T-cell (primary cell): Measurements from ENCODE around the gene TRPC5OS. TPM values are rescaled to one million over a fixed set of nuclear protein-coding genes. Genes with fewer than 3 reads are reported as not detected.

ENCODE experiments used
- ATAC-seq, 4 experiments: fragments of 200-7000 bp in 3 of 4; fragments of 150-1000 bp in 1 of 4; cut with Tn5 transposase; replicated peaks in 1 of 4; 1 replicate in 3 of 4; 2 replicates in 1 of 4; pipeline ENCODE4 v1.10.0; 2021; ENCODE audit warnings: moderate library complexity in 3 of 4, mild to moderate bottlenecking in 2 of 4, moderate number of reproducible peaks in 1 of 4
- CTCF ChIA-PET, 2 donors: fragments of 300-600 bp; sonication (Branson Sonifier 250); formaldehyde crosslinking; loops; one replicate each; lab custom pipeline; 2022; ENCODE audit warnings: antibody characterized with exemption in 2 of 2; lab: Charles Lee
- POLR2A ChIA-PET, 2 donors: fragments of 300-600 bp; sonication (Branson Sonifier 250); formaldehyde crosslinking; loops; one replicate each; lab custom pipeline; 2022; ENCODE audit warnings: antibody characterized with exemption in 2 of 2; lab: Charles Lee
- DNase-seq, 35 experiments: peaks; one replicate each; pipeline versions ENCODE4 v3.0.0 to v3.0.0-alpha.2; 2013 to 2023
- H3K27ac ChIP-seq: one replicate; pipeline ENCODE4 v1.5.1; 2013; ENCODE audit warnings: low read length
- H3K27me3 ChIP-seq, 2 experiments: replicated peaks in 1 of 2; 1 replicate in 1 of 2; 2 replicates in 1 of 2; pipeline versions ENCODE4 v1.6.1 to v1.7.0; 2013; ENCODE audit warnings: low read length in 1 of 2, mixed read lengths in 1 of 2; ENCODE audit not compliant: control insufficient read depth in 2 of 2, insufficient read depth in 2 of 2; ENCODE audit errors: extremely low read depth in 1 of 2
- H3K36me3 ChIP-seq, 2 donors: 1 replicate in 1 of 2; 2 replicates in 1 of 2; pipeline versions ENCODE4 v1.6.1 to v1.7.0; 2013; ENCODE audit warnings: low read length in 1 of 2; ENCODE audit not compliant: control insufficient read depth in 2 of 2, insufficient read depth in 1 of 2; ENCODE audit errors: extremely low read depth in 1 of 2
- H3K4me1 ChIP-seq, 2 experiments: 1 replicate in 1 of 2; 2 replicates in 1 of 2; pipeline versions ENCODE4 v1.6.1 to v1.7.0; 2013; ENCODE audit warnings: low read length in 2 of 2, mixed read lengths in 1 of 2; ENCODE audit not compliant: insufficient read depth in 2 of 2, control insufficient read depth in 1 of 2; ENCODE audit errors: extremely low read depth in 1 of 2
- H3K4me3 ChIP-seq, 2 donors: 1 replicate in 1 of 2; 2 replicates in 1 of 2; pipeline versions ENCODE4 v1.5.1 to v1.7.0; 2013; ENCODE audit warnings: mild to moderate bottlenecking in 2 of 2, low read length in 1 of 2, moderate library complexity in 1 of 2; ENCODE audit not compliant: control insufficient read depth in 1 of 2; ENCODE audit errors: extremely low read depth in 1 of 2
- H3K9me3 ChIP-seq: 2 replicates; pipeline ENCODE4 v1.7.0; 2013
- H3K27ac Mint-ChIP-seq, 2 donors: one replicate each; pipeline ENCODE4 v1.8.0; 2020 to 2021; ENCODE audit warnings: mild to moderate bottlenecking in 2 of 2, mixed read lengths in 2 of 2
- H3K27me3 Mint-ChIP-seq, 2 donors: one replicate each; pipeline ENCODE4 v1.8.0; 2021 to 2022; ENCODE audit warnings: mixed read lengths in 2 of 2
- H3K36me3 Mint-ChIP-seq: one replicate; pipeline ENCODE4 v1.8.0; 2021; ENCODE audit warnings: mixed read lengths
- H3K4me1 Mint-ChIP-seq, 3 donors: one replicate each; pipeline ENCODE4 v1.8.0; 2020 to 2022; ENCODE audit warnings: mixed read lengths in 3 of 3, mild to moderate bottlenecking in 1 of 3
- H3K4me3 Mint-ChIP-seq, 3 donors: one replicate each; pipeline ENCODE4 v1.8.0; 2020 to 2022; ENCODE audit warnings: mild to moderate bottlenecking in 3 of 3, mixed read lengths in 3 of 3, moderate library complexity in 3 of 3
- H3K9me3 Mint-ChIP-seq, 3 donors: one replicate each; pipeline ENCODE4 v1.8.0; 2020 to 2022; ENCODE audit warnings: mixed read lengths in 3 of 3
- WGBS: methylation state at CpG from one replicate; pipeline ENCODE4 v1.1.5; 2013; ENCODE audit warnings: missing lambda C conversion rate; ENCODE audit not compliant: insufficient coverage; 5-methylcytosine and 5-hydroxymethylcytosine counted together
- total RNA-seq, 35 experiments: library from RNA in 6 of 35; stranded (reverse) in 6 of 35; fragments of 120-200 nt in 1 of 35; gene quantifications; one replicate each; pipeline versions ENCODE4 v1.2.1 to v1.2.4 and lab custom pipeline; 2013 to 2026

Gene TRPC5OS
- total RNA-seq (under 1 TPM in 1 of 5 donors, not detected in 4; 0.30 TPM), total RNA-seq (lab: John Stamatoyannopoulos, UW) (0 to 0.26 (median 0) reads per million in 29 experiments)
- not detected for total RNA-seq (2013)

GRCh38 chrX:111875881-111876280, at the start of gene TRPC5OS:
Gene TRPC5OS, plus strand, starts transcription at chrX:111876181. Its CDS starts 25,669 bp downstream, at chrX:111901850.
- no peak for ATAC-seq
- no peak for DNase-seq
- POLR2A ChIA-PET, result no interaction called here
- H3K27ac Mint-ChIP-seq, result no peak within 1 kb of the TSS
- no peak within 1 kb of the TSS for H3K4me3 Mint-ChIP-seq
- no peak within 1 kb of the TSS for H3K4me3 ChIP-seq
- no peak within 1 kb of the TSS for H3K27ac ChIP-seq
- CTCF ChIA-PET, result no interaction called here
- H3K9me3 ChIP-seq, result no peaks in the 10 kb centered on the region
- H3K36me3 ChIP-seq, result no peaks in the 10 kb centered on the region
- H3K4me1 Mint-ChIP-seq, result no peaks in the 10 kb centered on the region
- no peaks in the 10 kb centered on the region for H3K36me3 Mint-ChIP-seq
- peaks cover 0 to 27% of the 10 kb centered on the region in 2 donors for H3K27me3 Mint-ChIP-seq
- H3K4me1 ChIP-seq, result no peaks in the 10 kb centered on the region
- H3K9me3 Mint-ChIP-seq, result no peaks in the 10 kb centered on the region
- WGBS, result no CpG with 5 or more reads among the region's 1 CpG
- no peaks in the 10 kb centered on the region for H3K27me3 ChIP-seq

- ATAC-seq, result no peak
- Histone ChIP-seq H3K36me3 (no peaks in the 10 kb centered on the region), H3K9me3 (no peaks in the 10 kb centered on the region), H3K27me3 (no peaks in the 10 kb centered on the region), H3K27ac (no peak overlapping the region), H3K4me3 (no peak overlapping the region), H3K4me1 (no peaks in the 10 kb centered on the region)
- ChIA-PET CTCF (interaction anchor here in 1 of 2 donors (0.7 kb wide), 1 partner anchor 248 kb away, joined by 9 read pairs; no protein-coding TSS in a partner anchor), POLR2A (no interaction called here)
- peaks cover 0 to 4% (median 0%) of the 10 kb centered on the region in 3 donors for H3K9me3 Mint-ChIP-seq
- no peaks in the 10 kb centered on the region for H3K4me1 Mint-ChIP-seq
- H3K36me3 Mint-ChIP-seq, result no peaks in the 10 kb centered on the region
- no peak for DNase-seq
- WGBS, result 80% methylated on average over 1 of the region's 2 CpGs
- peaks cover 0 to 18% of the 10 kb centered on the region in 2 donors for H3K27me3 Mint-ChIP-seq
- no peak overlapping the region for H3K4me3 Mint-ChIP-seq
- H3K27ac Mint-ChIP-seq, result no peak overlapping the region
Observed at GRCh38 chrX:111829345-111829744, 46.6 kb upstream of the TRPC5OS start.

- CTCF ChIA-PET, result no interaction called here
- no peak for ATAC-seq
- no peak overlapping the region for H3K27ac Mint-ChIP-seq
- H3K36me3 ChIP-seq, result no peaks in the 10 kb centered on the region
- no peaks in the 10 kb centered on the region for H3K4me1 Mint-ChIP-seq
- no peak for DNase-seq
- no peaks in the 10 kb centered on the region for H3K27me3 ChIP-seq
- no peaks in the 10 kb centered on the region for H3K36me3 Mint-ChIP-seq
- H3K4me3 ChIP-seq, result no peak overlapping the region
- POLR2A ChIA-PET, result no interaction called here
- no peaks in the 10 kb centered on the region for H3K4me1 ChIP-seq
- no peak overlapping the region for H3K4me3 Mint-ChIP-seq
- no CpG with 5 or more reads among the region's 2 CpGs for WGBS
- H3K9me3 Mint-ChIP-seq, result peaks cover 0 to 4% (median 0%) of the 10 kb centered on the region in 3 donors
- peaks cover 0 to 22% of the 10 kb centered on the region in 2 donors for H3K27me3 Mint-ChIP-seq
- no peaks in the 10 kb centered on the region for H3K9me3 ChIP-seq
- H3K27ac ChIP-seq, result no peak overlapping the region
Observed at GRCh38 chrX:111830571-111830970, 45.4 kb upstream of the TRPC5OS start.

- H3K9me3 Mint-ChIP-seq, result peaks cover 0 to 4% (median 0%) of the 10 kb centered on the region in 3 donors
- H3K27me3 Mint-ChIP-seq, result peaks cover 0 to 20% of the 10 kb centered on the region in 2 donors
- no peaks in the 10 kb centered on the region for H3K9me3 ChIP-seq
- H3K4me1 ChIP-seq, result no peaks in the 10 kb centered on the region
- H3K36me3 Mint-ChIP-seq, result no peaks in the 10 kb centered on the region
- ChIA-PET CTCF (no interaction called here), POLR2A (no interaction called here)
- ATAC-seq (no peak), DNase-seq (no peak)
- H3K27me3 ChIP-seq, result no peaks in the 10 kb centered on the region
- no CpG with 5 or more reads among the region's 1 CpG for WGBS
- no peak overlapping the region for H3K4me3 Mint-ChIP-seq
- H3K4me1 Mint-ChIP-seq, result no peaks in the 10 kb centered on the region
- H3K27ac ChIP-seq, result no peak overlapping the region
- H3K27ac Mint-ChIP-seq, result no peak overlapping the region
- H3K36me3 ChIP-seq, result no peaks in the 10 kb centered on the region
- H3K4me3 ChIP-seq, result no peak overlapping the region
Observed at GRCh38 chrX:111831343-111831742, 44.6 kb upstream of the TRPC5OS start.

GRCh38 chrX:111837197-111837596, 38.8 kb upstream of the TRPC5OS start:
- WGBS, result no CpG with 5 or more reads among the region's 1 CpG

GRCh38 chrX:111847491-111848133, 28.4 kb upstream of the TRPC5OS start:
- DNase-seq (no peak), ATAC-seq (no peak)
- peaks cover 0 to 27% of the 10 kb centered on the region in 2 donors for H3K27me3 Mint-ChIP-seq
- no peak overlapping the region for H3K4me3 Mint-ChIP-seq
- H3K27me3 ChIP-seq, result no peaks in the 10 kb centered on the region
- no peaks in the 10 kb centered on the region for H3K9me3 Mint-ChIP-seq
- H3K27ac Mint-ChIP-seq, result no peak overlapping the region
- no peaks in the 10 kb centered on the region for H3K36me3 ChIP-seq
- H3K9me3 ChIP-seq, result no peaks in the 10 kb centered on the region
- H3K36me3 Mint-ChIP-seq, result no peaks in the 10 kb centered on the region
- no peak overlapping the region for H3K4me3 ChIP-seq
- H3K4me1 Mint-ChIP-seq, result no peaks in the 10 kb centered on the region
- ChIA-PET POLR2A (no interaction called here), CTCF (no interaction called here)
- no peaks in the 10 kb centered on the region for H3K4me1 ChIP-seq
- H3K27ac ChIP-seq, result no peak overlapping the region
- no CpG with 5 or more reads among the region's 4 CpGs for WGBS

More at GRCh38 chrX:111837197-111837596, 38.8 kb upstream of the TRPC5OS start:
- H3K36me3 ChIP-seq, result no peaks in the 10 kb centered on the region
- ATAC-seq (no peak), DNase-seq (no peak)
- no peak overlapping the region for H3K4me3 Mint-ChIP-seq
- no peaks in the 10 kb centered on the region for H3K4me1 Mint-ChIP-seq
- H3K4me1 ChIP-seq, result no peaks in the 10 kb centered on the region
- no peaks in the 10 kb centered on the region for H3K9me3 Mint-ChIP-seq
- no peaks in the 10 kb centered on the region for H3K27me3 ChIP-seq
- ChIA-PET CTCF (no interaction called here), POLR2A (no interaction called here)
- H3K36me3 Mint-ChIP-seq, result no peaks in the 10 kb centered on the region
- H3K27ac ChIP-seq, result no peak overlapping the region
- no peak overlapping the region for H3K27ac Mint-ChIP-seq
- no peaks in the 10 kb centered on the region for H3K9me3 ChIP-seq
- peaks cover 0 to 15% of the 10 kb centered on the region in 2 donors for H3K27me3 Mint-ChIP-seq
- H3K4me3 ChIP-seq, result no peak overlapping the region
